HCT116 (cell line): Measurements from ENCODE around the gene SERPINB6. TPM values are rescaled to one million over a fixed set of nuclear protein-coding genes. Genes with fewer than 3 reads are reported as not detected.
"Not testable (repeated sequence)": the region's sequence is repeated elsewhere in the genome, so short reads cannot be mapped to it uniquely, and the experiment has no call there.

Source experiments
- ATAC-seq: fragments of 200-7000 bp; cut with Tn5 transposase; 2 replicates; pipeline ENCODE4 v1.9.1; 2020; ENCODE audit warnings: mild to moderate bottlenecking, moderate library complexity
- BruUV-seq: library from RNA; stranded (reverse); fragments of 400-500 nt; replicated peaks from 2 replicates; lab custom pipeline; 2021; lab: Mats Ljungman, UMichigan
- CTCF ChIA-PET: fragments of 300-600 bp; sonication (Branson Sonifier 250); formaldehyde crosslinking; loops from one replicate; lab custom pipeline; 2021; ENCODE audit warnings: antibody characterized with exemption; lab: Charles Lee
- POLR2A ChIA-PET: fragments of 300-600, 350-600 bp; sonication (Branson Sonifier 250); formaldehyde crosslinking; loops from one replicate; lab custom pipeline; 2021; ENCODE audit warnings: antibody characterized with exemption; lab: Charles Lee
- RAD21 ChIA-PET, 2 experiments: fragments of 300-600 bp; sonication (Branson Sonifier 250); formaldehyde crosslinking; loops; one replicate each; lab custom pipeline; 2023; ENCODE audit warnings: low total read pairs in 2 of 2; ENCODE audit not compliant: uncharacterized antibody in 2 of 2, unreplicated experiment in 2 of 2, low non-redundant PET in 1 of 2; lab: Charles Lee
- DNase-seq: peaks from one replicate; pipeline ENCODE4 v3.0.0-alpha.2; 2010; ENCODE audit warnings: low read depth, low spot score
- H2AFZ ChIP-seq: fragments of 200-600 bp; shearing (Covaris generic), sonication (generic); 2 replicates; pipeline ENCODE4 v1.6.1; 2017; ENCODE audit warnings: low read depth, mixed run types, mixed read lengths, antibody characterized with exemption, low read length; ENCODE audit not compliant: poor library complexity, severe bottlenecking
- H3K27ac ChIP-seq: 2 replicates; pipeline ENCODE4 v1.5.1; 2012; ENCODE audit warnings: low read depth, low read length
- H3K27me3 ChIP-seq: fragments of 200-600 bp; sonication (generic); 2 replicates; pipeline ENCODE4 v1.6.1; 2016; ENCODE audit warnings: mixed run types, low read length, mixed read lengths; ENCODE audit not compliant: insufficient read depth
- H3K36me3 ChIP-seq, 2 experiments: fragments of 200-500 bp in 1 of 2; fragments of 200-600 bp in 1 of 2; sonication (Bioruptor generic) in 1 of 2; sonication (generic) in 1 of 2; 2 replicates each; pipeline versions ENCODE4 v1.5.1 to v1.6.1; 2014 to 2016; ENCODE audit warnings: low read length in 2 of 2, inconsistent platforms in 1 of 2, mixed read lengths in 1 of 2, mixed run types in 1 of 2; ENCODE audit not compliant: insufficient read depth in 2 of 2, control insufficient read depth in 1 of 2
- H3K4me1 ChIP-seq, 2 experiments: fragments of 200-600 bp in 1 of 2; sonication (generic) in 1 of 2; 2 replicates each; pipeline versions ENCODE4 v1.5.1 to v1.6.1; 2012 to 2017; ENCODE audit warnings: low read length in 2 of 2, inconsistent platforms in 1 of 2, mild to moderate bottlenecking in 1 of 2, mixed read lengths in 1 of 2, mixed run types in 1 of 2, moderate library complexity in 1 of 2; ENCODE audit not compliant: insufficient read depth in 2 of 2, control insufficient read depth in 1 of 2
- H3K4me2 ChIP-seq: fragments of 200-600 bp; sonication (generic); 2 replicates; pipeline ENCODE4 v1.6.1; 2017; ENCODE audit warnings: mixed run types, low read length, mixed read lengths
- H3K4me3 ChIP-seq, 2 experiments: fragments of 200-600 bp in 1 of 2; sonication (generic) in 1 of 2; replicated peaks in 1 of 2; 2 replicates each; pipeline ENCODE4 v1.5.1; 2011 to 2016; ENCODE audit warnings: low read length in 2 of 2, control low read depth in 1 of 2, low read depth in 1 of 2, mild to moderate bottlenecking in 1 of 2, mixed read lengths in 1 of 2, mixed run types in 1 of 2
- H3K79me2 ChIP-seq: fragments of 200-600 bp; sonication (generic); 2 replicates; pipeline ENCODE4 v1.6.1; 2017; ENCODE audit warnings: mild to moderate bottlenecking, mixed run types, low read length, moderate library complexity, mixed read lengths; ENCODE audit not compliant: insufficient read depth
- H3K9ac ChIP-seq: fragments of 200-600 bp; sonication (generic); 2 replicates; pipeline ENCODE4 v1.6.1; 2016; ENCODE audit warnings: low read length, mixed read lengths
- H3K9me2 ChIP-seq: fragments of 200-600 bp; sonication (generic), shearing (Covaris generic); 2 replicates; pipeline ENCODE4 v1.6.1; 2017; ENCODE audit warnings: mixed run types, mild to moderate bottlenecking, moderate library complexity; ENCODE audit not compliant: insufficient read depth
- H3K9me3 ChIP-seq, 2 experiments: fragments of 200-500 bp in 1 of 2; fragments of 200-600 bp in 1 of 2; sonication (Bioruptor generic) in 1 of 2; sonication (generic) in 1 of 2; 2 replicates each; pipeline ENCODE4 v1.6.1; 2014 to 2017; ENCODE audit warnings: low read length in 2 of 2, mixed read lengths in 2 of 2, inconsistent platforms in 1 of 2, low read depth in 1 of 2, mild to moderate bottlenecking in 1 of 2, mixed run types in 1 of 2, moderate library complexity in 1 of 2; ENCODE audit not compliant: control insufficient read depth in 1 of 2, insufficient read depth in 1 of 2
- H4K20me1 ChIP-seq: fragments of 200-600 bp; sonication (generic), shearing (Covaris generic); 2 replicates; pipeline ENCODE4 v1.6.1; 2017; ENCODE audit warnings: mixed run types, mild to moderate bottlenecking, moderate library complexity; ENCODE audit not compliant: insufficient read depth
- intact Hi-C: fragments of 100-400 bp; cut with micrococcal nuclease; formaldehyde crosslinking; loops from 2 replicates; pipeline ENCODE4 v1.10.0; 2022
- total RNA-seq: library from RNA; stranded (reverse); gene quantifications from one replicate; pipeline ENCODE4 v1.2.1, GENCODE V29; 2021; ENCODE audit not compliant: unreplicated experiment

Gene SERPINB6
- total RNA-seq, 1 experiment from 2014 or later = 103 TPM

DNA sequence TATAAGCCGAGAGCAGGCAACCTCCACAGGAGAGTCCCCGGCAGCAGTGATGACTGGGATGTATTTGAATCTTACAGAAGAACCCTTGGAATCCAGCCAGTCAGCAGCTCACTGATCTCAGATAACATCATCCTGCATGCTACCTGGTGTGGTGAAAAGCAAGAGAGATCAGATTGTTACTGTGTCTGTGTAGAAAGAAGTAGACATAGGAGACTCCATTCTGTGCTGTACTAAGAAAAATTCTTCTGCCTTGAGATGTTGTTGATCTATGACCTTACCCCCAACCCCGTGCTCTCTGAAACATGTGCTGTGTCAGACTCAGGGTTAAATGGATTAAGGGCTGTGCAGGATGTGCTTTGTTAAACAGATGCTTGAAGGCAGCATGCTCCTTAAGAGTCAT lies 62.9 kb downstream of the SERPINB6 start:
- H3K36me3 ChIP-seq, intact Hi-C loops, H3K4me3 ChIP-seq, H3K27ac ChIP-seq, H3K9me2 ChIP-seq, BruUV-seq, POLR2A ChIA-PET, H3K4me2 ChIP-seq, H4K20me1 ChIP-seq, H3K9me3 ChIP-seq, H3K9ac ChIP-seq, H3K27me3 ChIP-seq, CTCF ChIA-PET, H2AFZ ChIP-seq, H3K79me2 ChIP-seq, DNase-seq, ATAC-seq: not testable (repeated sequence)
- H3K4me1 ChIP-seq = peaks cover 0 to 20% of the 10 kb centered on the region in 2 experiments; a peak in 2 of 4 replicates
- RAD21 ChIA-PET = interaction anchor here in 1 of 2 experiments (0.7 kb wide), 1 partner anchor 145 kb away, joined by 3 read pairs; no protein-coding TSS in a partner anchor

DNA sequence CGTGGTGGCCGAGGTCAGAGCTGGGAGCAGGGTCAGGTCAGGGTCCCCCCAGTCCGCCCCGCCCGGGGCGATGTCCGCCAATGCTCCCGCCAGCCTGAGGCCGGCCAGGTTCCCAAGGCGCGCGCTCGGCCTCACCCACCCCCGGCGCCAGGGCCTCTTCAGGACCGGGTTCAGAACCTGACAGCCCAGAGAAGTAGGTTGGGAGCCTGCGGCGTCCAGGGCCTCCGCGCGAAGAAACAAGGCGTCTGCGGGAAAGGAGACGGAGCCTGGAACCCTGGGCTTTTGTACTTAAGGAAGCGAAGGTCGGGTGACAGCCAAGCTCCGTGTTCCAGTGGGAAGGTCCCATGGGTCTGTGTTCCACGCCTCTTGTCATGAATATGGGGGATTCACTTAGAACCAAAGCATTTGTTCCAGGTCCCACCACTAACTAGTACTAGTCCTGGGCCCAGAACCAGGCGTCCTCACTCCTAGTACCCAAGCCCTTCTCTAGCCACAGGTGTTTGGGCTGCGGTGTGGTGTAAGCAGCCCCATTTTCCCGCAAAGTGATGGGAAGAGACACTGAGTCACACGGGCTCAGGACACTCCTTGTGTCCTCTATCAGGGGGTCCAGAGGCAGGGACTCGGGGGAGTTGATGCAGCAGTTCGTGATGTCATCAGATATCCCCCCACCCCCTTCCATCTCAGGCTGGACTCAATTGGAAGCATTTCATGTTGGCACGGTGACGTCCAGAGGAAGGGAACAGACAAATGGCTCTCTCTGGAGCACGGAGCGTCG lies 67.8 kb downstream of the SERPINB6 start:
- H3K36me3 ChIP-seq = peaks cover 14 to 16% of the 10 kb centered on the region in 2 experiments
- H3K9me3 ChIP-seq, H4K20me1 ChIP-seq, H3K9me2 ChIP-seq, intact Hi-C loops, DNase-seq, H2AFZ ChIP-seq, BruUV-seq, CTCF ChIA-PET, H3K27me3 ChIP-seq: not testable (repeated sequence)
- ATAC-seq = peak; percentile 67
- ChIA-PET RAD21 (interaction anchor here in 1 of 2 experiments (0.6 kb wide), 1 partner anchor 112 kb away, joined by 3 read pairs; no protein-coding TSS in a partner anchor), POLR2A (interaction anchor here (0.6 to 0.7 kb wide), 2 partner anchors 8 to 11 kb away, joined by 3 to 4 read pairs; no protein-coding TSS in a partner anchor)
- peaks cover 30% of the 10 kb centered on the region for H3K79me2 ChIP-seq
- peak overlapping the region; percentile 77 to 83 for H3K4me3 ChIP-seq
- H3K4me1 ChIP-seq = peaks cover 4 to 20% of the 10 kb centered on the region in 2 experiments; a peak in 3 of 4 replicates
- H3K9ac ChIP-seq = peak overlapping the region; percentile 76
- H3K4me2 ChIP-seq = peak overlapping the region; percentile 82
- H3K27ac ChIP-seq = peak overlapping the region; percentile 69; the same call in 1 of the 2 replicates

DNA sequence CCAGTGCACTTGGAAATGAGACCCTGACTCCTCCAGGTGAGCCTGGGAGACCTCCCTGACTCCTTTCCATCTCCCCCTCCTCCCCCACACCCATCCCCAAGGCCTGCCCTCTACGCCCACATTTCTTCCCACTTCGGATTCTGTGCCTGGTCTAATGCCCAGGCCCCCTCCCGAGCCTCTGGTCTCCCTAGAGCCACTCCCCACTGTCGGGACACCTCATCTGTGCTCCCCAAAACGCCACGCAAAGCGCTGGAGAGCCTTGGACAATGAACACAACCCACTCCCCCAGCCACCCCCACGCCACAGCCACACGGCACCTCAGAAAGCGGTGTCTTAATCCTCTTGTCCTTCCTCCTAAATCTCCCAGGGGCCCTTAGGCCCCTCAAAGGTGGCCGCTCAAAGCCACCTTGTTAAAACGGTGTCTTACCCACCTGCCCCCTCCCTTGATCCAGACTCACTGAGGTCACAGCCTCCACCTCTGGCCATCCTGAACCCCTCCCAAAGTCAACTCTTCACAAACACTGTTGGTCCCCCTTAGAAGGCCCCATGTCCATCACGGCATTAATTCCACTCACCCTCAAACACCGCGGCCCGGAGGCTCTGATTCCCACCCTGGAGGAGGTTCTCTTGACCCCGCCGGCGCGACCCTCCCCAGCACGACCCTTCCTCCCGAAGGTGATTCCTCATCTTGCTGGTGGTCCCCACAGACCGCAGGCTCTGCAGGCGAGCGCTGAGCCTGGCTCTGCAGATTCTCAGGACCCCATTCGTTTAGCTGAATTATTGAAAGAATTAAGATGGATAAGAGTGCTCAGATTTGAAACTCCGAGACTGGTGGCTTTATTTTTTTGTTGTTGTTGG lies 69.5 kb downstream of the SERPINB6 start:
- H2AFZ ChIP-seq, intact Hi-C loops, H4K20me1 ChIP-seq, DNase-seq, H3K9me3 ChIP-seq, BruUV-seq, H3K27me3 ChIP-seq, H3K9me2 ChIP-seq, ATAC-seq: not testable (repeated sequence)
- CTCF ChIA-PET = interaction anchor here (1.1 kb wide), 1 partner anchor 110 kb away, joined by 5 read pairs; no protein-coding TSS in a partner anchor
- peaks cover 40% of the 10 kb centered on the region for H3K79me2 ChIP-seq
- POLR2A ChIA-PET = interaction anchor here (1.1 kb wide), 1 partner anchor 14 kb away, joined by 5 read pairs; no protein-coding TSS in a partner anchor
- peaks cover 4 to 17% of the 10 kb centered on the region in 2 experiments; a peak in 3 of 4 replicates for H3K4me1 ChIP-seq
- peak overlapping the region; percentile 82 for H3K4me2 ChIP-seq
- peaks cover 17 to 21% of the 10 kb centered on the region in 2 experiments for H3K36me3 ChIP-seq
- peak overlapping the region; percentile 69 for H3K27ac ChIP-seq
- H3K4me3 ChIP-seq = peak overlapping the region; percentile 77 to 83
- peak overlapping the region; percentile 76 for H3K9ac ChIP-seq
- RAD21 ChIA-PET = interaction anchor here in 1 of 2 experiments (0.8 kb wide), 1 partner anchor 111 kb away, joined by 3 read pairs; no protein-coding TSS in a partner anchor
